ENCODE data around the gene IRGC. TPM values are rescaled to one million over a fixed set of nuclear protein-coding genes. Genes with fewer than 3 reads are reported as not detected.

Gene IRGC, protein sequence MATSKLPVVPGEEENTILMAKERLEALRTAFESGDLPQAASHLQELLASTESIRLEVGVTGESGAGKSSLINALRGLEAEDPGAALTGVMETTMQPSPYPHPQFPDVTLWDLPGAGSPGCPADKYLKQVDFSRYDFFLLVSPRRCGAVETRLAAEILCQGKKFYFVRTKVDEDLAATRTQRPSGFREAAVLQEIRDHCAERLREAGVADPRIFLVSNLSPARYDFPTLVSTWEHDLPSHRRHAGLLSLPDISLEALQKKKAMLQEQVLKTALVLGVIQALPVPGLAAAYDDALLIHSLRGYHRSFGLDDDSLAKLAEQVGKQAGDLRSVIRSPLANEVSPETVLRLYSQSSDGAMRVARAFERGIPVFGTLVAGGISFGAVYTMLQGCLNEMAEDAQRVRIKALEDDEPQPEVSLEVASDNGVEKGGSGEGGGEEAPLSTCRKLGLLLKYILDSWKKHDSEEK
- not detected in 2 replicates for total RNA-seq

DNA sequence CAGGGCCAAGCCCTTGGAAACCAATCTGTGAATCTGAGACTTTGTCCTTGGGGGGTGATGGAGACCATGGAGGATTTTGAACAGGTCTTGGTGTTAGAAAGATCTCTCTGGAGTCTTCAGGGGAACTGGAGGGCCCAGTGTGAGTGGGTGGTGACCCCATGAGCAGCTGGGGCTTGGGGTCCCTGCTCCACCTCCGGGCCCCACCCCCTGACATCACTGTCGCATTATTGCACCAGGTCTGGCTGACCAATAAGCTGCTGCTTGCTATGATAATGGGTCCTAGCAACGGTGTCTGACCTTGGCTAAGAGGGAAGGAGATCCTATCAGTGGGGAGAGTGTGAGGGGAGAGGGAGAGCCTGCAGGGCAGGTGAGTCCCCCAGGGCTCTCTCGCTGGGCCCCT, at the start of gene IRGC:
Gene IRGC, plus strand, starts transcription at position 301 of the 400 bp plus-strand sequence. CDS start 2,483 bp downstream, outside the sequence.
- FAIRE-seq (no peak), DNase-seq (ENCODE audit: low read depth) (no peak)
- Histone ChIP-seq H3K27me3 (ENCODE audit: control insufficient read depth, insufficient read depth, low read length) (peaks cover 2% of the 10 kb centered on the region), H3K36me3 (ENCODE audit: control insufficient read depth, insufficient read depth, low read length) (no peaks in the 10 kb centered on the region), H3K4me3 (ENCODE audit: low read depth, low read length) (no peak within 1 kb of the TSS)
- TF ChIP-seq, protein P1, sequence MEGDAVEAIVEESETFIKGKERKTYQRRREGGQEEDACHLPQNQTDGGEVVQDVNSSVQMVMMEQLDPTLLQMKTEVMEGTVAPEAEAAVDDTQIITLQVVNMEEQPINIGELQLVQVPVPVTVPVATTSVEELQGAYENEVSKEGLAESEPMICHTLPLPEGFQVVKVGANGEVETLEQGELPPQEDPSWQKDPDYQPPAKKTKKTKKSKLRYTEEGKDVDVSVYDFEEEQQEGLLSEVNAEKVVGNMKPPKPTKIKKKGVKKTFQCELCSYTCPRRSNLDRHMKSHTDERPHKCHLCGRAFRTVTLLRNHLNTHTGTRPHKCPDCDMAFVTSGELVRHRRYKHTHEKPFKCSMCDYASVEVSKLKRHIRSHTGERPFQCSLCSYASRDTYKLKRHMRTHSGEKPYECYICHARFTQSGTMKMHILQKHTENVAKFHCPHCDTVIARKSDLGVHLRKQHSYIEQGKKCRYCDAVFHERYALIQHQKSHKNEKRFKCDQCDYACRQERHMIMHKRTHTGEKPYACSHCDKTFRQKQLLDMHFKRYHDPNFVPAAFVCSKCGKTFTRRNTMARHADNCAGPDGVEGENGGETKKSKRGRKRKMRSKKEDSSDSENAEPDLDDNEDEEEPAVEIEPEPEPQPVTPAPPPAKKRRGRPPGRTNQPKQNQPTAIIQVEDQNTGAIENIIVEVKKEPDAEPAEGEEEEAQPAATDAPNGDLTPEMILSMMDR (IDR thresholded peaks at IDR 0.05; ENCODE audit: insufficient read depth, low read length, severe bottlenecking) = no peak

GRCh38 chr19:43667126-43667875, 48.6 kb upstream of the IRGC start:
- FAIRE-seq = no peak
- Histone ChIP-seq H3K27me3 (ENCODE audit: control insufficient read depth, insufficient read depth, low read length) (no peaks in the 10 kb centered on the region), H3K4me3 (ENCODE audit: low read depth, low read length) (no peak overlapping the region), H3K36me3 (ENCODE audit: control insufficient read depth, insufficient read depth, low read length) (peaks cover 10% of the 10 kb centered on the region)
- no peak for DNase-seq (ENCODE audit: low read depth)
- TF ChIP-seq, protein P1 (IDR thresholded peaks at IDR 0.05; ENCODE audit: insufficient read depth, low read length, severe bottlenecking) = no peak

DNA sequence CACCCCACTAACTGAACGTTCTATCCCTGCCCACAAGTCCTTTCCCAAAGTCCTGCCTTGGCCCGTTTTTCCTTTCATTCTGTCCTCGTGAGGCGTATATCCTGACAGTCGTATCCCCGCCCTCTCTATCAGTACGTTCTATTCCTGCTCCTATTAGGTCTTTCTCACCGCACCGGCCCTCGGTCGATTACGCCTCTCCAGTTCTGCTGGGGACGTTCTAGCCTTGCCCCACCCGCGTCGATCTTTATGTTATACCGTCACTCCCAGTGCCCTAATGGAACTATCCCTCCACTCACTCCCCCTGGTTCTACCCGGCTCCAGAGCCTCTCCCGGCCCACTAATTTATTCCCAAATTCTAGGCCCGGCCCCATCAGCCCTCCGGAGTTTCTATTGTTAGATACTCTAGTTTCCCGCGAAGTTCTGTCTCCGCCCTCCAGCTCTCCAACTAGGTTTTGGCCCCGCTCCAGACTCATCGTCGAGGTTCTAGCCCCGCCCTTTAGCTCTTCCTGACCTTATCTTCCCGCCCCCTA, 47.9 kb upstream of the IRGC start:
- Histone ChIP-seq H3K4me3 (ENCODE audit: low read depth, low read length) (peak overlapping the region; percentile 25), H3K27me3 (ENCODE audit: control insufficient read depth, insufficient read depth, low read length) (no peaks in the 10 kb centered on the region), H3K36me3 (ENCODE audit: control insufficient read depth, insufficient read depth, low read length) (peaks cover 10% of the 10 kb centered on the region)
- TF ChIP-seq, protein P1 (IDR thresholded peaks at IDR 0.05; ENCODE audit: insufficient read depth, low read length, severe bottlenecking) = no peak
- no peak for DNase-seq (ENCODE audit: low read depth)
- FAIRE-seq = no peak

- Histone ChIP-seq H3K36me3 (ENCODE audit: control insufficient read depth, insufficient read depth, low read length) (peaks cover 10% of the 10 kb centered on the region), H3K4me3 (ENCODE audit: low read depth, low read length) (peak overlapping the region; percentile 53), H3K27me3 (ENCODE audit: control insufficient read depth, insufficient read depth, low read length) (no peaks in the 10 kb centered on the region)
- TF ChIP-seq, protein P1 (IDR thresholded peaks at IDR 0.05; ENCODE audit: insufficient read depth, low read length, severe bottlenecking) = no peak
- FAIRE-seq (peak; percentile 52), DNase-seq (ENCODE audit: low read depth) (peak; percentile 98)
These were observed 47.3 kb upstream of the IRGC start for GRCh38 chr19:43668406-43669109.

GRCh38 chr19:43672061-43672679, 43.7 kb upstream of the IRGC start:
- Histone ChIP-seq H3K27me3 (ENCODE audit: control insufficient read depth, insufficient read depth, low read length) (no peaks in the 10 kb centered on the region), H3K4me3 (ENCODE audit: low read depth, low read length) (no peak overlapping the region), H3K36me3 (ENCODE audit: control insufficient read depth, insufficient read depth, low read length) (peaks cover 3% of the 10 kb centered on the region)
- DNase-seq (ENCODE audit: low read depth) (no peak), FAIRE-seq (no peak)
- TF ChIP-seq, protein P1 (IDR thresholded peaks at IDR 0.05; ENCODE audit: insufficient read depth, low read length, severe bottlenecking) = no peak

Measured in bronchial epithelial cell (primary cell).